ENCODE measurements around the gene BRAT1. TPM values are rescaled to one million over a fixed set of nuclear protein-coding genes. Genes with fewer than 3 reads are reported as not detected.
"Not testable (repeated sequence)": the region's sequence is repeated elsewhere in the genome, so short reads cannot be mapped to it uniquely, and the experiment has no call there.

BRAT1 gene
- total RNA-seq, 1 donor from 2014 or later: 14.8 TPM

DNA sequence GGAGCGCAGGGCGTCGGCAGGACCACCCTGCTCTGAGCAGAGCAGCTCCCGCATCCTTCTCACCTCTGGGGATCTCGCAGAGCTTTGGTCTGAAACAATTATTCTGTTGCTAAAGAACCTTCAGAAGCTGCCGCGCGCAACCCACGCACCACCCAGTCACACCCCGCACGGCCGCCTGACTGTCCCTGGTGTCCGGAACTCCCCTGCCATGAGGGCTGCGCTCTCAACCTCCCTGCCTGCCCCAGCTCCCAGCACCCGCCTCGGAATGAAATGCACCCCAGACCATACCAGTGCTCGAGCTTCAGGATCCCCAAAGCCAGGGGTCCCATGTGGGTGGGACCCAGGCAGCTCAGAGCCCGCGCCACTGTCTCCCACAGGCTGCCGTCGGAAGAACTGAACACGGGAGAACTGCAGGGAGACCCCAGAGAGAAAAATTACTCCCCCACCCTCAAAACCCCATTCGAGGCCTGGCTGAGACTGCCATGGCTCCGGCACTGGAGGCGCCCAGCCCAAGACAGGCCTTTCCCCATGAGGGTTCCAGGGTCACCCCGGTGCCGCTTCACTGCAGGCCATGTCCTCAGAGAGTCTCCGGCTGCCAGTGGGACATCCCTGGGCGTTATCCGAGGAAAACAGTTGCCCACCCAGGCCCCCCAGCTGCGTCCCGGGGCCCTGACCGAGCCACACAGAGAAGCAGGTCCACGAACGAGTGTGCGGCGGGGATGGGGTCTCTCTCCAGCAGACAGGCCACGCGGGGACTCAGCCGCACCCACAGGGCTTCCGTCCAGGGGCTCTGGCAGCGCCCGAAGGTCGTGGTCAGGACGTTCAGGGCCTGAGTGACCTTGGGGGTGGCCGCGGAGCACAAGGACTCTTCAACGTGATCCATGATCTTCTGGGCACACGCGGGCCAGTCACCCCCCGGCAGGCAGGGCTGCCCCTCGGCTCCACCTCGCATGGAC lies 12.1 kb downstream of the BRAT1 start:
- intact Hi-C loops (cut with DNase I): no loop called here
- ATAC-seq: no peak
- DNase-seq (ENCODE audit: missing footprints): peak; percentile 68

DNA sequence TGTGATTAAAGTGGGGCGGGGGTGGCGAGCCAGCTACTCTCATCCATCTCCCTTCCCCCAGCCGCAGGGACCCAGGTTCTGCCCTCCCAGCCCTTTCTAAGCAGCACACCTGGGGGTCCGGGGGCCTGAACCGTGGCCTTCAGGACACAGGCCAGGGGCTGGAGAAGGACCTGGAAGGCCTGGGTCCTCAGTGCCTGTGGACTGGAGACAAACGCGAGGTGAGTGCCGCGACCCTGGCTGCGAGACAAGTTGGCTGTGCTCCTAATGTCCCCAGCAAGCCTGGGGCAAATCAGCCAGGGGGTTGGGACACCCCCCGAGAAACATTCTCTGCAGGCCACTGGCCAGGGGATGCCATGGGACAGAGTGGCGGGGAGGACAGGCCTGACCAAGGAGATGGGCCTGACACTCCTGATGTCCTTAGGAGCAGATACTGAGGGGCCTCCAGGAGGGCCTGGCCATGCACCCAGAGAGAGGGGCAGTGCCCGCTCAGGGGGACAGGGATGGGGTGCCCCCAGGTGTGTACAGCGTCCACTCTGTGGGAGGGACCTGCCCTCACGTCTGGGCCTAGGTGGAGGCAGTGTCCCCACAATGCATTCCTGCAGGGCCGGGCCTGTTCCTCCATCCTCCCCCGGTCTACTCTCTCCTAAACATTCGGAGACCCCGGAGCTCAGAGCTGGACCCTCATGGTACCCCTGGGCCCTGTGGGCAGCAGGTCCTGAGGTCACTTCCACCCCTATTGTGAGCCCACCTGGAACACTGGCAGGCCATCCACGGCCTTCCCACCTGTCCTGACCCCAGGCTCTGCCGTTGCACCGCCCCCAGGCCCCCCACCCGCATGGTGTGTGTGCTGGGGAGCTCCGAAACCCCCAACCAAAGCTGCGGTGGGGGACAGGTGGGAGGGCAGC lies 13.1 kb downstream of the BRAT1 start:
- no peak for ATAC-seq
- peak; percentile 55 for DNase-seq (ENCODE audit: missing footprints)
- intact Hi-C loops (cut with DNase I): no loop called here

DNA sequence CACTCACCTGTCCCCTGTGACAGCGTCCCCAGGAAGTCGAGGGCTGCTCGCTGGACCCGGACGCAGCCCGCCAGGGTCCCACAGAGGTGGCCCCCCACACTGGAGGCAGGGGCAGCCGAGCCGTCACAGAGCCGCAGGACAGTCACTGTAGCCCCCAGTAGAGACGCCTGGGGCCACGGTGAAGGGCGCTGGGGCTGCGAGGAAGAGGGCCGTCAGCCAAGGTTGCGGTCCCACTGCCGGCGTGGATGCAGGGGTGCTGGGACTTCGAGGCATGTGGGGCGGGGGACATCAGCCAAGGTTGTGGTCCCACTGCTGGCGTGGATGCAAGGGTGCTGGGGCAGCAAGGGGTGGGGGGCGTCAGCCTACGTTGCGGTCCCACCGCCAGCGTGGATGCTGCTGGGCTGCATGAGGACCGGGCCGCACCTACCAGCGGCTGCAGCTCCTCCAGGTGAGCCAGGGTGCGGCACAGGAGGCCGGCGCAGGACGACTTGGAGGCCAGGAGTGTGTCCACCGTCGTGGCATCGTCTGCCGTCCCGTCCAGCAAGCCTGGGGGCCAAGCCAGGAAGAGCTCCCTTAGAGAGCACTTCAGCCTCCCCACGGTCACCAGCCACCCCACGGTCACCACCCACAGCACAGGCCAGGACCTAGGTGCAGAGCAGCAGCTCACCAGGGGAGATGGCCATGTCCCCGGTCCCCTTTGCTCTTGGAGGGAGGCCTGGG lies 13.9 kb downstream of the BRAT1 start:
- intact Hi-C loops (cut with DNase I): no loop called here
- ATAC-seq: no peak
- DNase-seq (ENCODE audit: missing footprints): peak; percentile 64

DNA sequence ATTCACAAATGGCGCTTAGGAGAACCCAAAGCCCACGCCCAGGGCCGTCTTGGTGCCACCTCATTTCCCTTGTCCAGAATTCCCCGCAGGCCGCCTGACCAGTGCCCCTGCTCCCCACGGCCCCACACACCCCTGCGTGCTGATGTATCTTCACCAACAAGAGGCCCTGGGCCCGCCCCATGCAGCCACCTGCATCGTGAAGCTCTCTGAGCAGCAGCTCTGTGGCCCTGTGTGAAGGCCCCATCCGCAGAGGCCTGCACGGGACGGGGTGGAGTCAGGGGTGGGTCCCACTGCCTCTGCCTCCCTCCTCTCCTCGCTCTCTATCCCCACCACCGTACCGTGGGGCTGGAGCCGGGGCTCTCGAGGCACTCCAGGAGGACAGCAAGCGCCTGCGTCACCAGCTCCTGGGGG lies 14.7 kb downstream of the BRAT1 start:
- DNase-seq (ENCODE audit: missing footprints): peak; percentile 60
- no peak for ATAC-seq
- intact Hi-C loops (cut with DNase I): no loop called here

DNA sequence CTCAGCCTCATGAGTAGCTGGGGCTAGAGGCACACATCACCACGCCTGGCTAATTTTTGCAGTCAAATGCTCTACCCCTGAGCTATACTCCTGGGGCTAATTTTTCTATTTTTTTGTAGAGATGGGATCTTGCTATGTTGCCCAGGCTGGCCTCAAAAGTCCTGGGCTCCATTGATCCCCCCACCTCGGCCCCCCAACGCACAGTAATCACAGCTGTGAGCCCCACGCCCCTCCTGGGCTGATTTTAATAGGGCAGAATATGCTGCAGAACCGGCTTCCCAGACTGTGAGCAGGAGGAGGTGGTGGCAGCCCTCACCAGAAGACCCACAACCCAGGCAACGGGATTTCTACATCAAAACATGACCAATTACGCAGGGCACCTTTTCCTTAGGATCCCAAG lies 15.2 kb downstream of the BRAT1 start:
- intact Hi-C loops (cut with DNase I): no loop called here
- ATAC-seq (no peak), DNase-seq (ENCODE audit: missing footprints) (peak; percentile 37)

DNA sequence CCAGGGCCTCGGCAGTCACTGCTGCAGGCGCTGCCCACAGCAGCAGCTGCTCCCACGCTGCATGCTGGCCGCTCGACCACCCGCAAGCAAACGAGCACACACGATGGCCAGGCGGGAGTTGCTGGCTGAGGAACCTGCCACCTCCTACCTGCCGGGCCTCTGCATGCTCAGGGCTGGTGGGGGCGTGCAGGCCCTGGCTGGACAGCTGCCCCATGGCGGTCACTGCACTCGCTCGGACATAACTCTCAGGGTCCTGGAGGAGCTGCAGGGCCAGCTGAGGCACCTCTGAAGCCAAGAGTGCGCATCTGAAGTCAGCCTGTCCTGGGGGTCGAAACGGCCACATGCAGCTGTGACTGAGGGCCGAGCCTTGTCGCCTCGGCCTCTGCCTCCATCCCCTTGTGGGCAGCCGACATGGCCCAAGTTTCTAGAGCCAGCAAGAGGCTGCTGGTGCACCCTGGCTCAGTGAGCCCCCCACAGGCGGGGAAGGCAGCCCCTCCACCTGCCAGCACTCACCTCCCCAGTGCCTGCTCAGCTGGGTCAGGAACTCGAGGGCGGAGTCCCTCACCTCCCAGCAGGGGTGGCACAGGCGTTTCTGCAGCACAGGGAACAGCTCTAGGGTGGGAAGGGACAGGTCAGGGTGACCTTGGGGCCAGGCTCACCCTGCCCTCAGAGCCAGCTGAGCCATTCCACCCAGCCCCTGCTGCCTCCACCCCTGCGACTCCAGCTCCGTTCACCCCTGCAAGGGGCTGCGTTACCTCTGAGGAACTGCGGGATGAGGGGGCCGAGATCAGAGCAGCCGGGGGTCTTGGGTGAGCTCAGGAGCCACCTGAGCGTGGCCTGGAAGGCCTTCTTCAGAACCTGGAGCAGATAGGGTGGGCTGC lies 16.1 kb downstream of the BRAT1 start:
- intact Hi-C loops (cut with DNase I): no loop called here
- DNase-seq (ENCODE audit: missing footprints) (peak; percentile 50), ATAC-seq (no peak)

DNA sequence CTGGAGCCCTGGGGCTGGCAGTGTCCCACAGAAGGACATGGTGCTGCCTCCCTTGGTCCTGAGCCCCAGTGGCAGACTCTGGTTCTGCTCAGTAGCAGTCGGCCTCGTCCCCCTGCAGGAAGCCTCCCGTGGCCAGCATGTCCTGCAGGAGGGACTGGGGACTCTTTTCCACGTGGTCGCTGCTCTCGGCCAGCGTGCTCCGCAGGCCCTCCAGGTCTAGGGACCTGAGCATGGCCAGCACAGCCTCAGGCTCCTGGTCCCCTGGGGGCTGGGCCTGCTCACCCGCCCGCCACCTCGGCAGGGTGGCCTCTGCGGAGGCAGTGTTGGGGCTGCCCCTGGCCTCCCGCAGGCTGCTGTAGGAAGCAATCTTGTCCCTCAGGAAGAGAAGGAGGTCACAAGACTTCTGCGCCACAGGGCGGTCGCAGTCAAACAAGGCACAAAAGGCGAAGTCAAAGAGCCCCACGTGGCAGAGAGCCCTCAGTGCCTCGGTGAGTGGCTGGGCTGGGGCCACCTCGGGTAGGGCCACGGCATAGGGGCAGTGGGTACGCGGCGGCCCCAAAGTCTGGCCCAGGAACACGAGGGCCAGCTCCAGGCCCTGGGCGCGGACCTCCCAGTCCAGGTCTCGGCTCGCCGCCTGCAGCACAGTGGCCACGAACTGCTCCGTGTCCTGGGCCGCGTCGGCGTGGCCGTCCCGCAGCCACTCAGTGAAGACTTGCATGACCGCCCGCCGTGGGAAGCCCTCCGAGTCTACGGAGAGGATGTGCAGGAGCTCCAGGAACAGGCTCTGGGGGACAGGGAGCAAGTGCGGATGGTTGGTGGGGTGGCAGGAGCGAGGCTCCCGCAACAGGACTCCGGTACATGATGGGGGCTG lies 17.1 kb downstream of the BRAT1 start:
- DNase-seq (ENCODE audit: missing footprints) (peak; percentile 51), ATAC-seq (peak; percentile 18)
- intact Hi-C loops (cut with DNase I): no loop called here

DNA sequence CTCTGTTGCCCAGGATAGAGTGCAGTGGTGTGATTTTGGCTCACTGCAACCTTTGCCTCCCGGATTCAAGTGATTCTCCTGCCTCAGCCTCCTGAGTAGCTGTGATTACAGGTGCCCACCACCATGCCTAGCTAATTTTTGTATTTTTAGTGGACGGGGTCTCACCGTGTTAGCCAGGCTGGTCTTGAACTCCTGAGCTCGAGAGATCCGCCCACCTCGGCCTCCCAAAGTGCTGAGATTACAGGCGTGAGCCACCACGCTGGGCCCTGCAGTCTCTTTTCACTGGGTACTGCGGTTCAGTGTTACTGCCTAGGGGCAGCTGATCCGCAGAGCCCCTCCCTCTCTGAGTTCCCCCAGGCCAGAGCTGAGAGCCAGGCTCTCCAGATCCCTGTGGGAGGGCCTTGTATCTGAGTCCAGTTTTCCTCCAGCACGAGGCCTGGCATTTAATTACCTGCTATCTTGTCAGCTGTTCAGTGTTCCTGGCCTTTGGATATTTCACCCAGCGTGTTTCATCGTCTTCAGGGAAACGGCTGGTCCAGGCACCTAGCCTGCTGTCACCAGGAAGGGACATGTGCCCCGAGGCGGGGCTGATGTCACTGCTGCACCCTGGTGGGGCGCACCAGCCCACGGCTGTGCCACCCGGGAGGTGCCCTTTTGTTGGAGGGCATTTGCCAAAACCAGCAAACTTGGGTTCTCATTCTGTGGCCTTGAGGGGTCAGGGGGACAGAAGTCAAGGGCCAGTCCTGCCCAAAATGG lies 19.3 kb downstream of the BRAT1 start:
- peak; percentile 68 for DNase-seq (ENCODE audit: missing footprints)
- ATAC-seq; intact Hi-C loops (cut with DNase I): not testable (repeated sequence)

DNA sequence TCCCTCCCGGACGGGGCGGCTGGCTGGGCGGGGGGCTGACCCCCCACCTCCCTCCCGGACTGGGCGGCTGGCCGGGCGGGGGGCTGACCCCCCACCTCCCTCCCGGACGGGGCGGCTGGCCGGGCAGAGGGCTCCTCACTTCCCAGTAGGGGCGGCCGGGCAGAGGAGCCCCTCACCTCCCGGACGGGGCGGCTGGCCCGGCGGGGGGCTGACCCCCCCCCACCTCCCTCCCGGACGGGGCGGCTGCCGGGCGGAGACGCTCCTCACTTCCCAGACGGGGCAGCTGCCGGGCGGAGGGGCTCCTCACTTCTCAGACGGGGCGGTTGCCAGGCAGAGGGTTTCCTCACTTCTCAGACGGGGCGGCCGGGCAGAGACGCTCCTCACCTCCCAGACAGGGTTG lies 21.1 kb downstream of the BRAT1 start:
- ATAC-seq; DNase-seq (ENCODE audit: missing footprints); intact Hi-C loops (cut with DNase I): not testable (repeated sequence)

DNA sequence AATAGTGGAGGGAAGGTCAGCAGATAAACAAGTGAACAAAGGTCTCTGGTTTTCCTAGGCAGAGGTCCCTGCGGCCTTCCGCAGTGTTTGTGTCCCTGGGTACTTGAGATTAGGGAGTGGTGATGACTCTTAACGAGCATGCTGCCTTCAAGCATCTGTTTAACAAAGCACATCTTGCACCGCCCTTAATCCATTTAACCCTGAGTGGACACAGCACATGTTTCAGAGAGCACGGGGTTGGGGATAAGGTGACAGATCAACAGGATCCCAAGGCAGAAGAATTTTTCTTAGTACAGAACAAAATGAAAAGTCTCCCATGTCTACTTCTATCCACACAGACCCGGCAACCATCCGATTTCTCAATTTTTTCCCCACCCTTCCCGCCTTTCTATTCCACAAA lies 21.8 kb downstream of the BRAT1 start:
- ATAC-seq; intact Hi-C loops (cut with DNase I); DNase-seq (ENCODE audit: missing footprints): not testable (repeated sequence)

DNA sequence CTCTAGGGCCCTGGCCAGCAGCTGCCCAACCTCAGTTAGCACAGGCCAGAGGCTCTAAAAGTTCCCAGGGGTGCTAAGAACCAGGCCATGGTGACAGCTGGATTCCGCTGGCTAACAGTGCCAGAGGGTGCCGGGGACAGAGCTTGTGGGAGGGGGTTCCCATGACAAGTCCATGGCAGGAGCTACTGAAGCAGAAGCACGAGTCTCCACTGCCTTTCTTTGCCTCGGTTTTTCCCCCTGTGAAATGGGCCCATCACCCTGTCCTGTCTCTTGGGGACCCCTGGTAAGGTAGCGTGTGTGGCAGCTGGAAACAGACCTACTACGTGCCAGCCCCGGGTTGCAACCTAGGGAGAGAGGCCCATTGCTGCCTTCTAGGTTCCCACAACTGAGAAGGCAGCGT lies 22.5 kb downstream of the BRAT1 start:
- peak; percentile 21 for DNase-seq (ENCODE audit: missing footprints)
- ATAC-seq; intact Hi-C loops (cut with DNase I): not testable (repeated sequence)

DNA sequence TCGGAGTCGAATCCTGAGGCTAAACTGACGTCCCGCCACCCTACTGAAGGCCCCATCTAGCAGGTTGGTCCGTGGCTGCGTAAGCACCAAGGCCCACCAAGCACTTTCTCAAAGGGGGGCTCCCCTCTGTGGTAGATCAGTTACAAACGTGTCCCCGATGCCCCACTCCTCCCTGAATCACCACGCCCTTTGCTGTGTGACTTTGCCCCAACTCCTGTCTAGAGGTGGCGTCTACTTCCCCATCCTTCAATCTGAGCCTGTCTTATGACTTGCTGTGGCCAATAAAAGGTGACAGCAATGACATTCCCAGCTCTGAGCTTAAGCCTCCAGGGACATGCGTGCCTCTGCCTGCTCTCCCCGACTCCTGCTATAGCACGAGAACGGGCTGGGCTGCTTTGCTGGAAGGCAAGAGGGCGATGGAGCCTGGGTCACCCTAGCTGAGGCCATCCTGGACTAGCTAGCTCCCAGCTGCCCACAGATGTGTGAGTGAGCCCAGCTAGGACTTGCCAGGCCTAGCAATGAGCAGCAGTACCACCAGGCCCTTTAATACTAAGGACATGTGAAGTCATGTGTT lies 23.0 kb downstream of the BRAT1 start:
- DNase-seq (ENCODE audit: missing footprints): peak; percentile 21
- ATAC-seq; intact Hi-C loops (cut with DNase I): not testable (repeated sequence)

DNA sequence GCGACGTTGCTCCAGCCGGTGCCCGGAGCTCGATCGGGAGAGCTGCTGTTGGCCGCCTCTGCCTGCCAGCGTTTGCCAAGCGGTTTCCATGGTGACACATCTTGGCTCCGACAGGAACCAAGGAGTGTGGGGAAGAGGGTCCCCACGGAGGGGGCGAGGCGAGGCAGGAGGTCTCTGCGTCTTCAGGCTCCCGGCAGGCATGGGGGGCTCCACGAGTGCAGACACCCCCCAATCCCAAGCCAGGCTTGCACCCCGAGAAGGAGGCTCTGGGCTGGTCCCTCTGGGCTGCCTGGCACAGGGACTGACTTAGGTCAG lies 23.6 kb downstream of the BRAT1 start:
- intact Hi-C loops (cut with DNase I); ATAC-seq: not testable (repeated sequence)
- DNase-seq (ENCODE audit: missing footprints): peak; percentile 49

DNA sequence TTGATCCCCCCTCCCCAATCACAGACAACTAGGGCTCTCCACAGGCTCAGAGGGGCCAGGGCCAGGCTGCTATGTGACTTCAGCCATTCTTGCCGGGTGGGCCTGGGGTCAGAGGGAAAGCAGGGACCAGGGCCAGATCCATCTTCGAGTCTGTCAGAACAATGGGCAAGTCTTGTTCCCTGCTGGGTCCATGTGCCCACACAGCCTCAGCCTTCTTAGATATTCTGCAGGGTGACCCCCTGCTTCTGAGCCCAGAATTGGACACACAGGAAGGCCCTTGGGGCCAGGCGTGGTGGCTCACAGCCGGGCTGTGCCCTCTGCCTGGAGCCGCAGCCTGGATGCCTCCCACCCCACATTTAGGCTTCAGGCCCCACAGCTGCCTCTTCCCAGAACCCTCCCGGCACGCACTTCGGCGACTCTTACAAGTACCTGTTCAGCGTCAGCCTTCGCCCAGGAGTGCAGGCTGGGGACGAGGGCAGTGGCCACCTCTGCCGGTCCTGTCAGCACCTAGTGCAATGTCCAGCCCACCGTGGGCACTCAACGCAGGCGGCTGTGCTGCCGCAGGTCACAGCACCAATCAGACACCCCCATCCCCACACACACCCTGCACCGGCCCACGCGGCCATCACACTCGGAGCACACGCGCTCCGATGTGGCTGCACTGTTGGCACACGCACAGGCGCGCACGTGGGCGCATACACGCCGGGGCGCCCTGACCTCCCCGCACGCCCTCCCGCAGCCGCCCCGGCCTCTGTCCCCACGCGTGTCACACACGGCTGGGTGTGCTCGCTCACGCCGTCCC lies 24.1 kb downstream of the BRAT1 start:
- DNase-seq (ENCODE audit: missing footprints): peak; percentile 55
- intact Hi-C loops (cut with DNase I); ATAC-seq: not testable (repeated sequence)

Measured in Right ventricle myocardium inferior (tissue), 1 donor.